GM23338 (cell line): Measurements from ENCODE around the gene PTPA. TPM values are rescaled to one million over a fixed set of nuclear protein-coding genes. Genes with fewer than 3 reads are reported as not detected.
A peak's percentile ranks its signal among the peaks of the same experiment; 100 is the strongest.
"Not testable (repeated sequence)": the region's sequence is repeated elsewhere in the genome, so short reads cannot be mapped to it uniquely, and the experiment has no call there.

Experiments
- ATAC-seq: fragments of 200-7000 bp; cut with Tn5 transposase; 3 replicates; pipeline ENCODE4 v1.9.1; 2020
- DNase-seq: peaks from one replicate; pipeline ENCODE4 v3.0.0-alpha.2; 2015; ENCODE audit warnings: low spot score
- H2AFZ ChIP-seq: fragments of 200-600 bp; sonication (generic); 2 replicates; pipeline ENCODE4 v1.8.0; 2016; ENCODE audit warnings: antibody characterized with exemption, mild to moderate bottlenecking, moderate library complexity
- H3F3A ChIP-seq: fragments of 200-600 bp; sonication (generic); replicated peaks from 2 replicates; pipeline ENCODE4 v1.8.0; 2017; ENCODE audit warnings: antibody characterized with exemption, mixed run types, low read depth
- H3K27ac ChIP-seq: fragments of 200-600 bp; sonication (generic); 2 replicates; pipeline ENCODE4 v1.6.1; 2016; ENCODE audit warnings: low read depth
- H3K27me3 ChIP-seq: fragments of 200-600 bp; sonication (generic); 2 replicates; pipeline ENCODE4 v1.8.0; 2016; ENCODE audit warnings: mild to moderate bottlenecking, mixed run types, moderate library complexity; ENCODE audit not compliant: insufficient read depth
- H3K36me3 ChIP-seq: fragments of 200-600 bp; sonication (generic); 2 replicates; pipeline ENCODE4 v1.8.0; 2016; ENCODE audit warnings: mild to moderate bottlenecking; ENCODE audit not compliant: insufficient read depth
- H3K4me1 ChIP-seq: fragments of 200-600 bp; sonication (generic); 2 replicates; pipeline ENCODE4 v1.8.0; 2016; ENCODE audit warnings: mild to moderate bottlenecking, moderate library complexity; ENCODE audit not compliant: insufficient read depth
- H3K4me2 ChIP-seq: fragments of 200-600 bp; sonication (generic); 2 replicates; pipeline ENCODE4 v1.7.1; 2017; ENCODE audit warnings: mixed run types
- H3K4me3 ChIP-seq: fragments of 200-600 bp; sonication (generic); 2 replicates; pipeline ENCODE4 v1.6.1; 2016; ENCODE audit warnings: mixed run types
- H3K79me2 ChIP-seq: fragments of 200-600 bp; sonication (generic); replicated peaks from 2 replicates; pipeline ENCODE4 v1.8.0; 2017; ENCODE audit warnings: mild to moderate bottlenecking; ENCODE audit not compliant: insufficient read depth
- H3K9me2 ChIP-seq: fragments of 200-600 bp; sonication (generic); 2 replicates; pipeline ENCODE4 v1.8.0; 2017; ENCODE audit not compliant: insufficient read depth
- H4K20me1 ChIP-seq: fragments of 200-600 bp; sonication (generic); replicated peaks from 2 replicates; pipeline ENCODE4 v1.8.0; 2017; ENCODE audit warnings: mild to moderate bottlenecking; ENCODE audit not compliant: insufficient read depth
- H3K27ac Mint-ChIP-seq: 2 replicates; pipeline ENCODE4 v1.8.0; 2020; ENCODE audit warnings: inconsistent platforms, mild to moderate bottlenecking, moderate library complexity, mixed read lengths
- H3K27me3 Mint-ChIP-seq: 3 replicates; pipeline ENCODE4 v1.8.0; 2022; ENCODE audit warnings: low read depth, mild to moderate bottlenecking, moderate library complexity, mixed read lengths, inconsistent platforms; ENCODE audit not compliant: insufficient read depth, poor library complexity
- H3K36me3 Mint-ChIP-seq: 3 replicates; pipeline ENCODE4 v1.8.0; 2021; ENCODE audit warnings: low read depth, mild to moderate bottlenecking, inconsistent platforms, moderate library complexity, mixed read lengths
- H3K4me1 Mint-ChIP-seq: 3 replicates; pipeline ENCODE4 v1.8.0; 2020; ENCODE audit warnings: mild to moderate bottlenecking, inconsistent platforms, mixed read lengths
- H3K4me3 Mint-ChIP-seq: 3 replicates; pipeline ENCODE4 v1.8.0; 2021; ENCODE audit warnings: moderate library complexity, mild to moderate bottlenecking, inconsistent platforms, mixed read lengths
- H3K9me3 Mint-ChIP-seq: 3 replicates; pipeline ENCODE4 v1.8.0; 2020; ENCODE audit warnings: moderate library complexity, mild to moderate bottlenecking, inconsistent platforms, mixed read lengths
- CREB1 ChIP-seq: fragments of 250-450 bp; sonication (Bioruptor Pico); IDR thresholded peaks from 2 replicates; pipeline ENCODE4 v1.5.0; 2020; ENCODE audit warnings: low read depth, mild to moderate bottlenecking, moderate library complexity
- ETS1 ChIP-seq: IDR thresholded peaks from 2 replicates; pipeline ENCODE4 v1.6.1; 2016; ENCODE audit warnings: antibody characterized with exemption
- EZH2phosphoT487 ChIP-seq: fragments of 200-600 bp; sonication (generic); IDR thresholded peaks from one replicate; pipeline ENCODE4 v1.8.1; 2018; ENCODE audit warnings: antibody characterized with exemption; ENCODE audit not compliant: unreplicated experiment
- JUNB ChIP-seq: IDR thresholded peaks from one replicate; pipeline ENCODE4 v1.6.1; 2016; ENCODE audit warnings: antibody characterized with exemption; ENCODE audit not compliant: unreplicated experiment
- ZNF114 ChIP-seq: fragments of 250-450 bp; sonication (Bioruptor Pico); IDR thresholded peaks from 2 replicates; pipeline ENCODE4 v1.5.0; 2020; ENCODE audit warnings: mild to moderate bottlenecking, moderate library complexity
- ZNF331 ChIP-seq: fragments of 250-450 bp; sonication (Bioruptor Pico); IDR thresholded peaks from 2 replicates; pipeline ENCODE4 v1.5.0; 2020; ENCODE audit warnings: low read depth, mild to moderate bottlenecking, moderate library complexity
- ZNF462 ChIP-seq: fragments of 250-450 bp; sonication (Bioruptor Pico); IDR thresholded peaks from 2 replicates; pipeline ENCODE4 v1.5.0; 2020; ENCODE audit warnings: mild to moderate bottlenecking, moderate library complexity
- polyA plus RNA-seq: library from polyadenylated mRNA; unstranded; fragments of >200 nt; fragmentation: Nextera tagmentation; extraction: Ambion mirVana; gene quantifications from 2 replicates; pipeline ENCODE4 v1.2.1, GENCODE V29; 2016
- total RNA-seq: library from RNA; depleted of rRNA; stranded (reverse); fragments of >200 nt; shearing (Covaris generic); gene quantifications from 2 replicates; pipeline ENCODE4 v1.2.3, GENCODE V29; 2014

Gene PTPA
- total and polyA plus RNA-seq, 2 experiments from 2014 or later, result 53.9 to 122 TPM

- TF ChIP-seq ZNF462 (CRISPR knock-in tag) (no peak), ZNF331 (CRISPR knock-in tag) (no peak), CREB1 (CRISPR knock-in tag) (no peak), JUNB (no peak)
Measured at GRCh38 chr9:129161534-129161837, 50.3 kb downstream of the PTPA start (continued).

GRCh38 chr9:129162497-129163197 lies 51.4 kb downstream of the PTPA start:
- H3K27ac ChIP-seq, result no peak overlapping the region
- H4K20me1 ChIP-seq, result no peaks in the 10 kb centered on the region
- H3K4me3 ChIP-seq, result no peak overlapping the region
- peaks cover 19% of the 10 kb centered on the region for H3K27me3 Mint-ChIP-seq
- H3K4me1 ChIP-seq, result peaks cover 16% of the 10 kb centered on the region
- H3K9me2 ChIP-seq, result no peaks in the 10 kb centered on the region
- H3K4me1 Mint-ChIP-seq, result peaks cover 18% of the 10 kb centered on the region
- no peak overlapping the region for H2AFZ ChIP-seq
- no peaks in the 10 kb centered on the region for H3K27me3 ChIP-seq
- no peaks in the 10 kb centered on the region for H3K79me2 ChIP-seq
- H3K9me3 Mint-ChIP-seq, result peaks cover 3% of the 10 kb centered on the region; the same call in 2 of the 3 replicates
- ATAC-seq, result peak; percentile 16
- no peak overlapping the region for H3K27ac Mint-ChIP-seq
- no peaks in the 10 kb centered on the region for H3K36me3 ChIP-seq
- DNase-seq, result no peak
- H3F3A ChIP-seq, result no peaks in the 10 kb centered on the region
- H3K4me2 ChIP-seq, result no peak overlapping the region
- no peak overlapping the region for H3K4me3 Mint-ChIP-seq
- TF ChIP-seq ZNF114 (no peak), JUNB (no peak), ETS1 (no peak), EZH2phosphoT487 (no peak), ZNF331 (CRISPR knock-in tag) (no peak)
- peaks cover 6% of the 10 kb centered on the region; the same call in 2 of the 3 replicates for H3K36me3 Mint-ChIP-seq

GRCh38 chr9:129163198-129163670 lies 52.0 kb downstream of the PTPA start:
- H3K27ac Mint-ChIP-seq, H3K9me2 ChIP-seq, ATAC-seq, H4K20me1 ChIP-seq, H3K27ac ChIP-seq, DNase-seq, H3K4me3 ChIP-seq, H3K79me2 ChIP-seq, H3K36me3 ChIP-seq, H3K27me3 ChIP-seq, H3K9me3 Mint-ChIP-seq, H3K4me2 ChIP-seq, H3F3A ChIP-seq, H3K4me3 Mint-ChIP-seq, H2AFZ ChIP-seq, H3K36me3 Mint-ChIP-seq: not testable (repeated sequence)
- peaks cover 16% of the 10 kb centered on the region for H3K27me3 Mint-ChIP-seq
- peaks cover 24% of the 10 kb centered on the region for H3K4me1 Mint-ChIP-seq
- H3K4me1 ChIP-seq, result peaks cover 22% of the 10 kb centered on the region
